Heart left ventricle (tissue), 13 donors: ENCODE results near the gene CDC25B.

Experiments
- POLR2A ChIP-seq, 2 donors: fragments of 450-650 bp; IDR thresholded peaks; one replicate each; pipeline ENCODE4 v1.6.1; 2017; ENCODE audit warnings: antibody characterized with exemption in 2 of 2, mild to moderate bottlenecking in 2 of 2, moderate library complexity in 2 of 2
- TF ChIP-seq, protein P1 (sequence below), 12 donors: fragments of 200-600 bp; sonication (generic) in 4 of 12; IDR thresholded peaks; one replicate each; pipeline versions ENCODE4 v1.5.0 to v1.8.0; 2018 to 2022; ENCODE audit warnings: antibody characterized with exemption in 12 of 12, mild to moderate bottlenecking in 5 of 12
- donor health status: ischemic (EF 13 %, LVEDD 7.1; RV severe dilation, severe dysfunction).
- donor health status: DM: no; HTN: yes; CAD: no.
- donor health status: DM: no; HTN: no; CAD: no.
- donor health status: ischemic (EF 25% LVEDD 6.9; RV normal size, moderate dysfunction).
- donor health status: ischemic (EF 25% LVEDD 5.7; RV mildly dilated, moderate dysfunction).
- donor health status: ischemic (EF 35%, LVEDD 5.7; RV mildly dilated, moderate dysfunction).
- donor health status: nonischemic (EF 11% LVEDD 7.7; RV severe dilation, severe dysfunction).
- donor health status: DM: yes; HTN: yes; CAD: no.
- donor health status: PGD.
- donor health status: ischemic (EF 29% LVEDD 5.4; RV normal size, mild dysfunction).
- donor health status: nonischemic (EF 23%, LVEDD 6.1; RV moderate dilation, normal function).

DNA sequence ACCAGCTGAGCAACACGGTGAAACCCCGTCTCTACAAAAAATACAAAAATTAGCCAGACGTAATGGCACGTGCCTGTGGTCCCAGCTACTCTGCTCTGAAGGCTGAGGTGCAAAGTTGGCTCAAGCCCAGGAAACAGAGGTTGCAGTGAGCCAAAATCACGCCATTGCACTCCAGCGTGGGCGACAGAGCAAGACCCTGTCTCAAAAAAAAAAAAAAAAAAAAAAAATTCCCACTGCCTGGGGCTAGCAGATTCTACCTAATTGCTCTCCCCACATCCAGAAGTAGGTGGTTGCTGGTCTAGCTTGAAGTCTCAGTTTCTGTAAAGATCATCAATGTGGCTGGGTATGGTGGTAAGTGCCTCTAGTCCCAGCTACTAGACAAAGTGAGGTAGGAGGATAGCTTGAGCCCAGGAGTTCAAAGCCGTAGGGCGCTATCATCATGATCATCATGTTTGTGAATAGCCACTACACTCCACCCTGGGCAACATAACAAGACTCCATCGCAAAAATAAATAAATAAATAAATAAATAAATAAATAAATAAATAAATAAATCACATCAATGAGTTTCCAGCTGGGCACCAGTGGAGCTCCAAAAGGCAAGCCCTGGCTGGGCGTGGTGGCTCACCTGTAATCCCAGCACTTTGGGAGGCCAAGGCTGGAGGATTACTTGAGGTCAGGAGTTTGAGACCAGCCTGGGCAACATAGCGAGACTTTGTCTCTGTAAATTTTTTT is 17.9 kb downstream of the CDC25B start:
- TF ChIP-seq, protein P1, sequence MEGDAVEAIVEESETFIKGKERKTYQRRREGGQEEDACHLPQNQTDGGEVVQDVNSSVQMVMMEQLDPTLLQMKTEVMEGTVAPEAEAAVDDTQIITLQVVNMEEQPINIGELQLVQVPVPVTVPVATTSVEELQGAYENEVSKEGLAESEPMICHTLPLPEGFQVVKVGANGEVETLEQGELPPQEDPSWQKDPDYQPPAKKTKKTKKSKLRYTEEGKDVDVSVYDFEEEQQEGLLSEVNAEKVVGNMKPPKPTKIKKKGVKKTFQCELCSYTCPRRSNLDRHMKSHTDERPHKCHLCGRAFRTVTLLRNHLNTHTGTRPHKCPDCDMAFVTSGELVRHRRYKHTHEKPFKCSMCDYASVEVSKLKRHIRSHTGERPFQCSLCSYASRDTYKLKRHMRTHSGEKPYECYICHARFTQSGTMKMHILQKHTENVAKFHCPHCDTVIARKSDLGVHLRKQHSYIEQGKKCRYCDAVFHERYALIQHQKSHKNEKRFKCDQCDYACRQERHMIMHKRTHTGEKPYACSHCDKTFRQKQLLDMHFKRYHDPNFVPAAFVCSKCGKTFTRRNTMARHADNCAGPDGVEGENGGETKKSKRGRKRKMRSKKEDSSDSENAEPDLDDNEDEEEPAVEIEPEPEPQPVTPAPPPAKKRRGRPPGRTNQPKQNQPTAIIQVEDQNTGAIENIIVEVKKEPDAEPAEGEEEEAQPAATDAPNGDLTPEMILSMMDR (IDR thresholded peaks at IDR 0.05), result no peak
- no peak for TF ChIP-seq POLR2A (IDR thresholded peaks at IDR 0.05)
